DMS79 treated with DMSO at 0.1 percent for 48 hours (cell line): ENCODE data around the gene SLC4A3.

Experiments
- DNase-seq: peaks from one replicate; lab custom pipeline; 2025; lab: John Stamatoyannopoulos, UW

SLC4A3 gene

DNA sequence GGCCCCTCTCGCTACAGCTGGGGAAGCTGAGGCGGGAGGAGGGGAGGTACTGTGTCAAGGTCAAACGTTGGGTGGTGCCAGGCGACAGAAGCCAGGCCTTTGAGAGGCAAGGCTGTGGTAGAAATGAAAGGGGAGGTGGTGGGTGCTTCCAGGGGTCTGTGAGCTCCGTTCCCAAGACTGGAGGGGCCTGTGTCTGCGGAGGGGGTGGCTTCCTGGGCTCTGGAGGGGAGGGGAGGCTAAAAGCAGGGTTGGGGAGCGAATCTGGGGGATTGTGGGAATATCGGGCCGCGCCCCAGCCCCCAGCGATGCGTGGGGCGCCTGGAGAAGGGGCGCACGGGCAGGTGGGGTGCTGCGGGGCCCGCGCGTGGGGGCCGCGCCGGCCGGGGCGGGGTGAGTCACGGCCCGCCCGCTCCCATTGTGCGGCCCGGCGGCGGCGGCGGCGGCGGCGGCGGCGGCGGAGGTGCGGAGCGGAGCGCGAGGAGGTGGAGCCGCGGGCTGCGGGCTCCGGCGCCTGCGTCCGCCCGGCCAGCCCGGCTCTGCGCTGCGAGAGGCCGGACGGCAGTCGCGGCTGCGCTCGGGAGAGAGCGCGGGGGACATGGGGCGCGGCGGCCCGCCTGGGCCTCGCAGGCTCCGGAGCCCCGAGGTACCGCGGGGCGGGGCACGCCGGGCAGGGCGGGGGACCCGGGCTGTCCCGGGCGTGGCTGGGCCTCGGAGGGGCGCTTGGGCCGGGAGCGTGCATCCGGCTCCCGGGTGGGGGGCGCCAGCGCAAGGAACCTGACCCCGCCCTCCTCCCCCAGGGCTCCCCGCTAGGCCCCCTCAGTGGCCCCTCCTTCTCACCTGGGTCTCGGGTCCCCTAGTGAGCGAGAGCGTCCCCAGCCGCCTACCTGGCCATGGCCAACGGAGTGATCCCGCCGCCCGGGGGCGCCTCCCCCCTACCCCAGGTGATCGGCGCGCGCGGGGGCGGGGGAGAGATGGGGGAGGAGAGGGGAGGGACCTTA, at the start of gene SLC4A3:
Gene SLC4A3 (plus strand): TSS at position 528 of the 998 bp plus-strand sequence. CDS start 363 bp downstream, at position 891.
- DNase-seq = peak; percentile 19

DNA sequence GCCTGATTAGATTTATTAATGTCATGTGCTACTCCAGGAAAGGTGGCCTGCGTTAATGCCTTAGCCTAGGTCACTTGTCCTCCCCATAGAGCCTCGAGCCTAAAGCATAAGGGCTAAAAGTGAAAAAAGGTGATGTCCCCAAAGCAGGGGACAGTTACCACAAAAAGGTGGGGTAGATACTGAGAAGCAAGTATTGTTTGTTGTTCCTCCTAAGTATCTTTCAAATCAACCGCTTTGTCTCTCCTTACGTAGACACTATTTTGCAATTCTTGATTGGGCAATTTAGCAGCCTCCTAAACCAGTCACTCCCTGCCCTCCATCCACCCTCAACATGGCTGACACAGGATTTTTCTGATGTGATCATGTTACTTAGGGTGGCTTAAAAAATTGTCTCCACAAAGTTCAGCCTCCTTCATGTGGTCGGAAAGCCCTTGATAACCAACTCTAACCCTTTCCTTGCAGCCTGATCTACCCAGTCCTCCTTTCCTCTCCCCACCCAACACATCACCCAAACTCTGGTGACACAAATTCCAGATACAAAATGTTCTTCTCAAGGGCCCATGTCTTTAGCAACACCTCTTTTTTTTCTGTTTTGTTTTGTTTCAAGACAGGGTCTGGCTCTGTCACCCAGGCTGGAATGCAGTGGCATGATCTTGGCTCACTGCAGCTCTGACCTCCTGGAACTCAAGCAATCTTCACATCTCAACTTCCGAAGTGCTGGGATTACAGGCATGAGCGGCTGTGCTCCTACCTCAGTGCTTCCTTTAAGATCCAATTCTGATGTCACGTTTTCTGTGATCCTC, 48.4 kb upstream of the SLC4A3 start:
- DNase-seq = no peak

- peak; percentile 8 for DNase-seq
Observed at GRCh38 chr2:219581346-219581745, 46.1 kb upstream of the SLC4A3 start.

DNA sequence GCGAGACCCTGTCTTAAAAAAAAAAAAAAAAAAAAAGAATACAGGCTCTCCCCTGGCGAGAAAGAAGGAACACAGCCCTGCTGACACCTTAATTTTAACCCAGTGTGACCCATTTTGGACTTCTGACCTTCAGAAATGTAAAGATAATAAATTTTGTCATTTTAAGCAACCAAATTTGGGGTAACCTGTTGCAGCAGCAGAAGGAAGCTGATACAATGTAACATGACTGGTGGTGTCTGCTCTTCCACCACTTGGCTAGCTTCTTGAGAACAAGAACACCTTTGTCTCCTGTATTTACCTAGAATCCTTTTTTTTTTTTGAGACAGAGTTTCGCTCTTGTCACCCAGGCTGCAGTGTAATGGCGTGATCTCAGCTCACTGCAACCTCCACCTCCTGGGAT, 36.3 kb upstream of the SLC4A3 start:
- DNase-seq = no peak

GRCh38 chr2:219592736-219593135, 34.7 kb upstream of the SLC4A3 start:
- DNase-seq = no peak

DNA sequence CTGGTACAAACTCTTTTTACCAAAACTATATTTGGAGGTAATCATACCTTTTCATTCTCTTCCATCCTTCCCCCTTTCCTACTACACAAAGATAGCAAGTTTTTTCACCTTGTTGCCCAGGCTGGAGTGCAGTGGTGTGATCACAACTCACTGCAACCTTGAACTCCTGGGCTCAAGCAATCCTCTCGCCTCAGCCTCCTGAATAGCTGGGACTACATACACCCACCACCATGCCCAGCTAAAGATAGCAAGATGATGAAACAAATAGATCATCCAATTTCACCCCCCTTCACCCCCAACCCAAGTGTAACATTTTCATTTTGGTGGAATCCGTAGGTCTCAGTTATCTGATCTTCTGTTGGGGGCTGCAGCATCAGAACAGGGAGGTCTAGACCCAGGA, 34.3 kb upstream of the SLC4A3 start:
- DNase-seq = no peak

DNA sequence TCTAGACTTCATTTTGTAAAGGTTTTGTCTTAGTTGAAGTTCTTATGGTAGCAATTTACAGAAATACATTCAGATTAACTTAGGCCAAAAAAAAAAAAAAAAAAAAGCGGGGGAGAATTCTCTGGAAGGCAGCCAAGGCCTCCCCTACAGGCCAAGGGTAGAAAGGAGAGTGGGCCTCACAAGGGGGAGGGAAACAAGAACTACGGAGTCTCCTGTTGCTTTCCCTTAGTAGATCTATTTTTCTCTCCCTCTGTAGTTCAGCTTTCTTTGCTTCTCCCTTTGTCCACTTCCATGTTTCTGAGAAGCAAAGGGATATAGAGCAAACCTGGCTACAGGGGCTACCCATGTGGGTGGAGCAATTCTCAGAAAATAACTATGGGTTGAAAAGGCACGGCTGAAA, 32.2 kb upstream of the SLC4A3 start:
- no peak for DNase-seq

- DNase-seq = peak; percentile 31
Observed at GRCh38 chr2:219596954-219597551, 30.4 kb upstream of the SLC4A3 start.

- DNase-seq = peak; percentile 92
Observed at GRCh38 chr2:219597552-219598307, 29.7 kb upstream of the SLC4A3 start, which contains the start of gene STK11IP. Gene STK11IP (plus strand): TSS chr2:219597857. CDS start chr2:219598120, 263 bp downstream.

GRCh38 chr2:219598308-219599078, 28.9 kb upstream of the SLC4A3 start:
- DNase-seq = peak; percentile 7

DNA sequence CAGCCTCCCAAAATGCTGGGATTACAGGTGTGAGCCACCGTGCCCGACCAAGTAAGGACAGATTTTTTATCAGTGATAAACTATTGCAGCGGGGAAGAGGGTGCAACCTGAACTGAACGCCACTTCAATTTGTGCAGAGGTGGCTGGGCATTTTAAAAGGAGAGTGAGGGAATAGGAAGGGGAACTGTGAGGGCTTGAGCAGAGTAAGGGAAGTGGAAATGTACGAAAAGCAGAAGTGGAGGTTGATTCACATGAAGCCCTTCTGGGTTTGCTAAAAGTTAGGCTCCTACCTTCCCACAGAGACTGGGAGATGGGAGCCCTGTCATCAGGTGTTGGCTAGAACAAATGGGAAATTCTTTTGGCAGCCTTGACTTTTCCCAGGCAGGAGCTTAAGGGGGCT, 23.7 kb upstream of the SLC4A3 start:
- DNase-seq = no peak

DNA sequence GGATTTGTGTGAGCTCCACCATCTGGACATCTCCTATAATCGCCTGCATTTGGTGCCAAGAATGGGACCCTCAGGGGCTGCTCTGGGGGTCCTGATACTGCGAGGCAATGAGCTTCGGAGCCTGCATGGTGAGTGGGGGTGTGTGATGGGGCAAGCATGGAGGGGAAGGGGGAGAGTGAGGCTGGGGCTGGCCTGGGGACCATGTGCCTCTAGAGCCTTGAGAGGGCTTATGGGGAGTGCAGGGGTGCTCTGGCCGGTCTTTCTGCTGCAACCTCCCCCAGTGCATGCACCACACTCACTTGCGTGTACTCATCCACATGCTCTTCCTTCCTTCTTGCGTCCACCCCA, 21.8 kb upstream of the SLC4A3 start:
- no peak for DNase-seq

GRCh38 chr2:219607931-219608330, 19.5 kb upstream of the SLC4A3 start:
- DNase-seq = no peak

DNA sequence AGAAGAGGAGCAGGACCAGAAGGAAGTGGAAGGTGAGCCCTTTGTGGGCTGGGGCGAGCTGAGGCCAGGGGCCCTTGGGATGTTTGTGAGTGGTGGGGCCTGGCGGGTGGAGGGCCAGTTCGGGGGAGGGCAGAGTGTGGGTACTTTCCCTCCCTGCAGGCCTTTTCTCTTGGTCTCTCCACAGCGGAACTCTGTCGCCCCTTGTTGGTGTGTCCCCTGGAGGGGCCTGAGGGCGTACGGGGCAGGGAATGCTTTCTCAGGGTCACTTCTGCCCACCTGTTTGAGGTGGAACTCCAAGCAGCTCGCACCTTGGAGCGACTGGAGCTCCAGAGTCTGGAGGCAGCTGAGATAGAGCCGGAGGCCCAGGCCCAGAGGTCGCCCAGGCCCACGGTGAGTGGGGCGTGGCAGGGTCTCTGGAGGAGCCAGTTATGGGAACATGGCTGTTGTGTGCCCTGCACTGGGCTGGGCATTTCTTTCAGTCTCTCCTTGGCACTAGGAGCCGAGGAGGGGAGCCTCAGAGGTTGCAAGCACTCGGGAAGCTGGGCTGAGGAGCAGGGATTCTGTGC, 18.9 kb upstream of the SLC4A3 start:
- DNase-seq = no peak

DNA sequence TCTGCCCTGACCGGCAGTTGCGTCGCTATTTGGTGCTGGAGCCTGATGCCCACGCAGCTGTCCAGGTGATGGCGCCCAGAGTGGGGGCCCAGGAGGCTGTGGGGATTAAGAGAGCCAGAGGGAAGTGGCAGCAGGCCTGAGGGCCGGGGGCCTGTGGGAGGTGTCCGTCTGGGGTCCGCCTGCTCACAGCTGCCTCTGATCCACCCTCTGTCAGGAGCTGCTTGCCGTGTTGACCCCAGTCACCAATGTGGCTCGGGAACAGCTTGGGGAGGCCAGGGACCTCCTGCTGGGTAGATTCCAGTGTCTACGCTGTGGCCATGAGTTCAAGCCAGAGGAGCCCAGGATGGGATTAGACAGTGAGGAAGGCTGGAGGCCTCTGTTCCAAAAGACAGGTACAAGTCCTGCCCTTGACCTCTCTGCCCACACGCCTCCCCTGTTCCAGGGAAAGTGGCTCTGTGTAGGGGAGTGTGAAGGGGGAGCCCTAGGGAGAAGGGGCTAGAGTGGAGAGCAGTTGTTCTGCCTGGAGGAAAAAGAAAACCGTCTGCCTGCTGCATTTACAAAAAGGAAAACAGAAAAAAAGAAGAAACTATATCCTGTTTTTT, 18.2 kb upstream of the SLC4A3 start:
- DNase-seq = no peak

DNA sequence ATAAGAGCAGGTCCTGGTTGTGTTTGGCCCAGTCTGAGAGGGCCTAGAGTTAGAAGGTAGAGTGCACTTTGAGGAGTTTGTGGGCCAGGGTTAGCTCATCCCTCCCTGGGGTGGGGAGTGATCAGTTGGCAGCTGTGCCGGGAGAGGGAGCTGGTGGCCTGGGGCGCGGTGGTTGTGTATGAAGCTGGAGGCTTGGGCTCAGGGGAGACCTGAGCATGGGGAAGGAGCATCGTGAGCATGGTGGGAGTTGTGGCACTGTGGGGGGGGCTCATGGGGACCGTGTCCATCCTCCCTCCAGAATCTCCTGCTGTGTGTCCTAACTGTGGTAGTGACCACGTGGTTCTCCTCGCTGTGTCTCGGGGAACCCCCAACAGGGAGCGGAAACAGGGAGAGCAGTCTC, 16.1 kb upstream of the SLC4A3 start:
- no peak for DNase-seq

- DNase-seq = no peak
Observed at GRCh38 chr2:219611866-219612576, 15.4 kb upstream of the SLC4A3 start.

DNA sequence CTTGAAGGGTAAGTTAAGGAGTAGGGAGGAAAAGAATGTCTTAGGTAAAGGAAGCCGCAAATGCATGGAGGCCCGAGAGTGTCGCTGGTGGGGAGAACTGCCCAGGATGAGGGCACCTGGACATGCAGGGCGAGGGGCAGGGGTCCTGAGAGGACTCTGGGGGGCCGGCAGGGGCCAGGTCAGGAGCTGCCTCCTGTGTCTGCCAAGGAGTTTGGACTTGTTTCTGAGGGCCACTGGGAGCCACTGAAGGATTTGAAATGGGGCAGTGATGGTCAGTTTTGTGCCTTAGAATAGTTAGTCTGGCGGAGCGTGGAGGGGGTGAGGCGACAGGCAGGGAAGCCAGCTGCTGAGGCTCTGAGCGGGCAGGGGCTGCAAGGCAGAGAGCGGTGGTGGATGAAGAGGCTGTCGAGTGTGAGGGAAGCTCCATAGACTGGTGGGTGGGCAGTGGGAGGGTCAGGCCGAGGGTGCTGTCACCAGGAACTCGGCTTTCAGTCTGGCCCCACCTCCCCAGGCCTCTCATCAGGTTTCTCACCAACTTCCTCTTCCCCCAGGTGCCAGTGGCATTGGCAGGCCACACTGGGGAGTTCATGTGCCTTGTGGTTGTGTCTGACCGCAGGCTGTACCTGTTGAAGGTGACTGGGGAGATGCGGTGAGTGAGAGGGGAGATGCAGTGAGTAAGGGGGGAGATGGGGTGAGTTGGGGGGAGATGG, 14.7 kb upstream of the SLC4A3 start:
- DNase-seq = no peak
